Lung microvascular endothelial cell (primary cell): ENCODE results near the gene DCAF8. TPM values are rescaled to one million over a fixed set of nuclear protein-coding genes. Genes with fewer than 3 reads are reported as not detected.
A peak's percentile ranks its signal among the peaks of the same experiment; 100 is the strongest.

ENCODE experiments used
- DNase-seq, 2 donors: peaks; one replicate each; pipeline versions ENCODE4 v3.0.0 to v3.0.0-alpha.2; 2010; ENCODE audit warnings: low read depth in 2 of 2
- total RNA-seq: library from RNA; depleted of rRNA; stranded (reverse); fragments of >200 nt; gene quantifications from 2 replicates; pipeline ENCODE4 v1.2.1, GENCODE V29; 2014

The DCAF8 gene
- total RNA-seq, 1 donor from 2014 or later: 51.6 TPM

GRCh38 chr1:160205242-160206035 lies 56.9 kb downstream of the DCAF8 start, which contains the start of gene PEA15:
Gene PEA15 (plus strand): TSS chr1:160205384. CDS start chr1:160211545, 6,161 bp downstream.
- peak; percentile 69 to 80 for DNase-seq

- no peak for DNase-seq
Measured at GRCh38 chr1:160204526-160205241, 57.7 kb downstream of the DCAF8 start.

GRCh38 chr1:160200786-160201185 lies 61.6 kb downstream of the DCAF8 start:
- DNase-seq: no peak

- no peak for DNase-seq
Measured at GRCh38 chr1:160197231-160197630, 65.1 kb downstream of the DCAF8 start.

- no peak for DNase-seq
Measured at GRCh38 chr1:160196143-160196542, 66.2 kb downstream of the DCAF8 start.

- no peak for DNase-seq
Measured at GRCh38 chr1:160194737-160195059, 67.7 kb downstream of the DCAF8 start.

GRCh38 chr1:160193832-160194736 lies 68.3 kb downstream of the DCAF8 start:
- no peak for DNase-seq

- DNase-seq: peak; percentile 86 to 90
Measured at GRCh38 chr1:160193091-160193819, 69.1 kb downstream of the DCAF8 start.

- no peak for DNase-seq
Measured at GRCh38 chr1:160192234-160192633, 70.1 kb downstream of the DCAF8 start.

- DNase-seq: no peak
Measured at GRCh38 chr1:160191756-160192155, 70.6 kb downstream of the DCAF8 start.

- peak in 1 of 2 donors; percentile 53 for DNase-seq
Measured at GRCh38 chr1:160189649-160190625, 72.4 kb downstream of the DCAF8 start, which contains the start of gene CASQ1. Gene CASQ1 (plus strand): TSS chr1:160190575. CDS start chr1:160190752, 177 bp downstream.

- no peak for DNase-seq
Measured at GRCh38 chr1:160188341-160188740, 74.0 kb downstream of the DCAF8 start.

- no peak for DNase-seq
Measured at GRCh38 chr1:160187407-160187806, 74.9 kb downstream of the DCAF8 start.

- no peak for DNase-seq
Measured at GRCh38 chr1:160186729-160187128, 75.6 kb downstream of the DCAF8 start.

- DNase-seq: no peak
Measured at GRCh38 chr1:160186246-160186645, 76.1 kb downstream of the DCAF8 start.

- DNase-seq: no peak
Measured at GRCh38 chr1:160179336-160179735, 83.0 kb downstream of the DCAF8 start.

- no peak for DNase-seq
Measured at GRCh38 chr1:160178731-160179130, 83.6 kb downstream of the DCAF8 start.

GRCh38 chr1:160177667-160178066 lies 84.7 kb downstream of the DCAF8 start:
- no peak for DNase-seq

GRCh38 chr1:160177231-160177630 lies 85.1 kb downstream of the DCAF8 start:
- no peak for DNase-seq

GRCh38 chr1:160171980-160172379 lies 90.4 kb downstream of the DCAF8 start:
- no peak for DNase-seq
